SU-DHL-6 (cell line): ENCODE measurements around the gene SERPINA12.

Source experiments
- H2AFZ ChIP-seq: fragments of 200-600 bp; sonication (generic); 2 replicates; pipeline ENCODE4 v1.6.1; 2014; ENCODE audit warnings: low read depth, mild to moderate bottlenecking, moderate library complexity, mixed read lengths, antibody characterized with exemption, low read length; ENCODE audit not compliant: severe bottlenecking
- H3F3A ChIP-seq: fragments of 200-600 bp; shearing (Covaris generic); 2 replicates; pipeline ENCODE4 v1.6.0; 2016; ENCODE audit warnings: antibody characterized with exemption, mild to moderate bottlenecking; ENCODE audit not compliant: insufficient read depth
- H3K27ac ChIP-seq: fragments of 200-600 bp; sonication (generic); 2 replicates; pipeline ENCODE4 v1.5.1; 2016; ENCODE audit warnings: low read depth, mild to moderate bottlenecking, low read length, moderate library complexity, mixed read lengths
- H3K27me3 ChIP-seq: fragments of 200-600 bp; sonication (generic), shearing (Covaris generic); 2 replicates; pipeline ENCODE4 v1.6.0; 2014; ENCODE audit warnings: mild to moderate bottlenecking, low read length
- H3K36me3 ChIP-seq: fragments of 200-600 bp; sonication (generic); 2 replicates; pipeline ENCODE4 v1.6.1; 2014; ENCODE audit warnings: mild to moderate bottlenecking, low read length, mixed read lengths
- H3K4me2 ChIP-seq: fragments of 300-600, 200-600 bp; shearing (Covaris generic), sonication (generic); 2 replicates; pipeline ENCODE4 v1.6.0; 2014; ENCODE audit warnings: low read length, low read depth, mild to moderate bottlenecking; ENCODE audit not compliant: poor library complexity, severe bottlenecking
- H3K4me3 ChIP-seq: fragments of 200-600 bp; sonication (generic); 2 replicates; pipeline ENCODE4 v1.5.1; 2014; ENCODE audit warnings: antibody characterized with exemption, low read length, mild to moderate bottlenecking, mixed read lengths; ENCODE audit not compliant: insufficient read depth, poor library complexity, severe bottlenecking
- H3K79me2 ChIP-seq: fragments of 200-600 bp; sonication (generic); 2 replicates; pipeline ENCODE4 v1.6.1; 2014; ENCODE audit warnings: mild to moderate bottlenecking, low read length, moderate library complexity; ENCODE audit not compliant: insufficient read depth
- H3K9ac ChIP-seq: fragments of 200-600 bp; sonication (generic); 2 replicates; pipeline ENCODE4 v1.7.0; 2014; ENCODE audit warnings: mild to moderate bottlenecking, low read length
- H3K9me2 ChIP-seq: fragments of 200-600 bp; sonication (generic); replicated peaks from 2 replicates; pipeline ENCODE4 v1.6.1; 2014; ENCODE audit warnings: low read length; ENCODE audit not compliant: insufficient read depth
- H3K9me3 ChIP-seq: fragments of 200-600 bp; sonication (generic); 2 replicates; pipeline ENCODE4 v1.6.1; 2014; ENCODE audit warnings: low read length, mixed read lengths; ENCODE audit not compliant: insufficient read depth
- H4K20me1 ChIP-seq: fragments of 200-600 bp; sonication (generic); 2 replicates; pipeline ENCODE4 v1.6.1; 2014; ENCODE audit warnings: low read depth, mild to moderate bottlenecking, antibody characterized with exemption, low read length, moderate library complexity, mixed read lengths
- CTCF ChIP-seq: fragments of 200-600 bp; sonication (generic); IDR thresholded peaks from one replicate; pipeline ENCODE4 v1.5.1; 2017; ENCODE audit warnings: antibody characterized with exemption, mild to moderate bottlenecking, low read length, moderate library complexity; ENCODE audit not compliant: insufficient read depth, poor library complexity, severe bottlenecking
- EZH2phosphoT487 ChIP-seq: fragments of 200-600 bp; sonication (generic), shearing (Covaris generic); conservative IDR thresholded peaks from 2 replicates; pipeline ENCODE4 v1.6.1; 2018; ENCODE audit warnings: mild to moderate bottlenecking, antibody characterized with exemption, low read length, moderate library complexity, mixed read lengths

The SERPINA12 gene

DNA sequence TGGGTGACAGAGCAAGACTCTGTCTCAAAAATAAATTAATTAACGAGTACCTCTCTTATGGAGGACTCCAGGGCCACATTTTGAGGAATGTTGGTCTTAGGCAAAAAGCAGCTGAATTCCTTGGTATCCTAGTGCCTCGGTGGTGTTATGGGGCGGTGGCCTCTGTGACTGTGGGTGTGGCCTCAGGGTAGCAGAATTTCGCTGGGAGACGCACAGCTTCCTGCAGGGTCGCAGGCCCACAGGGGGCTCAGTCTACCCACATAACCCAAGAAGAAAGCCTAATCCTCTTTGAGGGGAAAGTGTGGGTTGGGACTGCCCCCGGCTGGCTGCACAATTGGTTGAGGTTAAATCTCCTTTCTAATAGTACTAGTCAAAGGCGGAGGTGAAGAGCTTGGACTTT lies 40.8 kb upstream of the SERPINA12 start:
- no peaks in the 10 kb centered on the region for H3K79me2 ChIP-seq
- H2AFZ ChIP-seq: no peak overlapping the region
- H3K27me3 ChIP-seq: no peaks in the 10 kb centered on the region
- TF ChIP-seq EZH2phosphoT487 (no peak), CTCF (no peak)
- H3K4me2 ChIP-seq: no peak overlapping the region
- no peaks in the 10 kb centered on the region for H4K20me1 ChIP-seq
- H3F3A ChIP-seq: no peaks in the 10 kb centered on the region
- H3K27ac ChIP-seq: no peak overlapping the region
- H3K9me2 ChIP-seq: no peaks in the 10 kb centered on the region
- no peak overlapping the region for H3K9ac ChIP-seq
- no peaks in the 10 kb centered on the region for H3K36me3 ChIP-seq
- no peaks in the 10 kb centered on the region for H3K9me3 ChIP-seq
- H3K4me3 ChIP-seq: no peak overlapping the region

- Histone ChIP-seq H3K4me2 (no peak overlapping the region), H3K36me3 (no peaks in the 10 kb centered on the region), H4K20me1 (no peaks in the 10 kb centered on the region), H3K9me3 (no peaks in the 10 kb centered on the region), H3K27me3 (no peaks in the 10 kb centered on the region), H2AFZ (no peak overlapping the region), H3K4me3 (no peak overlapping the region), H3K9me2 (no peaks in the 10 kb centered on the region), H3K79me2 (no peaks in the 10 kb centered on the region), H3K9ac (no peak overlapping the region), H3K27ac (no peak overlapping the region), H3F3A (no peaks in the 10 kb centered on the region)
- peak; percentile 89 for TF ChIP-seq CTCF
- no peak for TF ChIP-seq EZH2phosphoT487
These were observed 40.0 kb upstream of the SERPINA12 start for GRCh38 chr14:94548999-94549985.

DNA sequence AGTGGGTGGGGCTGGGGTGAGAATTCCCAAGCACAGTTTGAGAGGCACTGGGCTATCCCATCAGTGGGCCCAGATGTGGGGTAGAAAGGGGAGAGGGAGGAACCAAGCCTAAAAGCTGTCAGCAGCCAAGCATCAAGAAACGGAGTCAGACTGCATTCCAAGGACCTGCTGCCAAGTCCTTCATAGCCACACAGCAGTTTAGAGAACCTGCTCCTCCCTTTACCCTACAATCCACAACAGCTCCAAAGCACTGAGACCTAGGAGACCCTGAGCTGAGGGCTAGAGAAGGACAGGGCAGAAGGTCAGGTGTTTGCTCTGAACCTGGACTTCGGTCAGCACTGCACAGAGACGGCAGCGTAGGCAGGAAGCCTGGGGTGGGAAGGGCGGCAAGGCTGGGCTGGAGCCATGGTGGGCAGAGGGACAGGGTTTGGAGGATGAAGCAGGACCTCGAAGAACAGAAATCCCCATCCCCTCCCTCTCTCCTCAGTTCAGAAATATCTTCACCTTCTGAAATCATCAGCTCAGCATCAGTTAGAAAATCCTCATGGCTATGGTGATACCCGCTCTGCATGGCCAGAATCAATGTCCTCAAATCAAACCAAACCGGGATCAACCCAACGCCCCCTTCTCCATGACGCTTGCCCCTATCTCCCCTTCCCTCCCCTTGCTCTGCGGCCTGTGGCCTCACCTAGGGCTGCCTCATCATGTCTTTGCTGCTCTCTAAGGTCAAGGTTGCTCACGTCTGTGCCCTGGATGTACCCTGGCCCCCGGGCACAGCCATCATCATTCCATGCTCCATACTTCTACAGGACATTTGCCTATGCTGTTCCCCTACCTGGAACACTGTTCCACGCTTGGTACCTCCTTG lies 39.1 kb upstream of the SERPINA12 start:
- Histone ChIP-seq H4K20me1 (no peaks in the 10 kb centered on the region), H3K4me3 (no peak overlapping the region), H3K79me2 (no peaks in the 10 kb centered on the region), H3K4me2 (no peak overlapping the region), H3K9me2 (no peaks in the 10 kb centered on the region), H3K36me3 (no peaks in the 10 kb centered on the region), H3K9ac (no peak overlapping the region), H3K9me3 (no peaks in the 10 kb centered on the region), H3K27ac (no peak overlapping the region), H3F3A (no peaks in the 10 kb centered on the region), H2AFZ (no peak overlapping the region), H3K27me3 (no peaks in the 10 kb centered on the region)
- no peak for TF ChIP-seq EZH2phosphoT487
- no peak for TF ChIP-seq CTCF
